ENCODE results near the gene DEPDC7.

The DEPDC7 gene

GRCh38 chr11:33017478-33017877 lies 1.8 kb downstream of the DEPDC7 start:
- Mint-ChIP-seq H3K27ac (peak overlapping the region in 2 of 3 experiments; percentile 5 to 62), H3K4me1 (peaks cover 41% of the 10 kb centered on the region), H3K9me3 (no peaks in the 10 kb centered on the region), H3K27me3 (ENCODE audit: low read depth) (peaks cover 11% of the 10 kb centered on the region), H3K4me3 (peak overlapping the region; percentile 51 to 88 (median 87)), H3K36me3 (ENCODE audit: low read depth) (no peaks in the 10 kb centered on the region)
- TF ChIP-seq CTCF (IDR thresholded peaks at IDR 0.05; ENCODE audit: unreplicated experiment in 3 of 3), result no peak

- no peak for TF ChIP-seq CTCF (IDR thresholded peaks at IDR 0.05; ENCODE audit: unreplicated experiment in 3 of 3)
- Mint-ChIP-seq H3K36me3 (ENCODE audit: low read depth) (no peaks in the 10 kb centered on the region), H3K27ac (peak overlapping the region in 1 of 3 experiments; percentile 62), H3K4me1 (peaks cover 41% of the 10 kb centered on the region), H3K27me3 (ENCODE audit: low read depth) (peaks cover 11% of the 10 kb centered on the region), H3K4me3 (peak overlapping the region; percentile 51 to 88 (median 87)), H3K9me3 (no peaks in the 10 kb centered on the region)
Observed at GRCh38 chr11:33017965-33018364, 2.3 kb downstream of the DEPDC7 start.

- Mint-ChIP-seq H3K27ac (peak overlapping the region in 1 of 3 experiments; percentile 6), H3K27me3 (ENCODE audit: low read depth) (peaks cover 11% of the 10 kb centered on the region), H3K36me3 (ENCODE audit: low read depth) (no peaks in the 10 kb centered on the region), H3K4me1 (peaks cover 41% of the 10 kb centered on the region), H3K9me3 (no peaks in the 10 kb centered on the region), H3K4me3 (peak overlapping the region in 1 of 3 experiments; percentile 62)
- TF ChIP-seq CTCF (IDR thresholded peaks at IDR 0.05; ENCODE audit: unreplicated experiment in 3 of 3), result no peak
Observed at GRCh38 chr11:33018840-33019239, 3.2 kb downstream of the DEPDC7 start.

DNA sequence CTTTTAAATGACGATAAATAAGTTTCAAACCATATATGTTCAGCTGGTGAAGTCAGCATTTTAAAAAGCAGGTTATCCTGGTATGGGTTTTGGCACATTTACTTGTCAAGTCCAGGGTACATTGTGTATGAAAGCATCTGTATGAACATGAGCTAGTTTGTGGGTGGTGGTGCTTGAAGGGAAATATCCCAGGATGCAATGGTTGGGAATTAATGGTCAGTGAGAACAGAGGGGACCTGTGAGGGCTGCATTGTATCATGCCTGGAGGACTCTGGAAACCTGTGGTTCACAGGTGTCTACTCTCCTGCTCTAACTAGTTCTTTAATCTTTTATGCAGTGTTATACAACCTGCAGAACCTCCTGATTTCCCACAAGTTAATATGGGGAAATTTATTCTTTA lies 5.8 kb downstream of the DEPDC7 start:
- H3K4me3 Mint-ChIP-seq, result no peak overlapping the region
- TF ChIP-seq CTCF (IDR thresholded peaks at IDR 0.05; ENCODE audit: unreplicated experiment in 3 of 3), result no peak

DNA sequence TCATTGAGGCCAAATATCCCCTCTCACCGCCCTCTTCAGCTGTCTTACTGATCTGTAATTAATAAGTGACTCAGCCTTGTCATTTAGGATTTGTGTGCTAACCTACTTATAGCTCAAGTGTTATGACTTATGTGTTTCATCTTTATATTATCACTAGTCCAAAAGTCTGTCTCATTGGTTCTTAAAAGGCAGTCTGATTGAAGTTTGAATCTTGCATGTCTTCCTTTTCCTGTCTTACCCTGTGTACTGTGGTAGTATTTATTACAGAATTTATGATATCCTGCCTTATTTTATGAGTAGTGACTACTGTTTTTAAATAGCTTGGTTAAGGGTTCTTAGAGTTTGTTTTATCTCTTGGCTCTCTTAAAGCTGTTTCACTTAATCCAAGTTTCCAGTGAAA lies 6.3 kb downstream of the DEPDC7 start:
- H3K36me3 Mint-ChIP-seq (ENCODE audit: low read depth), result no peaks in the 10 kb centered on the region
- H3K27me3 Mint-ChIP-seq (ENCODE audit: low read depth), result peaks cover 9% of the 10 kb centered on the region

More for the DNA sequence above, 5.8 kb downstream of the DEPDC7 start:
- Mint-ChIP-seq H3K4me1 (peaks cover 34% of the 10 kb centered on the region), H3K27me3 (ENCODE audit: low read depth) (peaks cover 11% of the 10 kb centered on the region), H3K9me3 (no peaks in the 10 kb centered on the region), H3K27ac (peak overlapping the region in 1 of 3 experiments; percentile 27), H3K36me3 (ENCODE audit: low read depth) (no peaks in the 10 kb centered on the region)

More for the DNA sequence above, 6.3 kb downstream of the DEPDC7 start:
- Mint-ChIP-seq H3K4me1 (peaks cover 31% of the 10 kb centered on the region), H3K4me3 (no peak overlapping the region), H3K27ac (peak overlapping the region in 1 of 3 experiments; percentile 27), H3K9me3 (no peaks in the 10 kb centered on the region)
- no peak for TF ChIP-seq CTCF (IDR thresholded peaks at IDR 0.05; ENCODE audit: unreplicated experiment in 3 of 3)
